Gastrocnemius medialis (tissue), 4 donors: Measurements from ENCODE around the gene MX1. TPM values are rescaled to one million over a fixed set of nuclear protein-coding genes. Genes with fewer than 3 reads are reported as not detected.

Source experiments
- ATAC-seq, 2 donors: fragments of 150-250 bp; one replicate each; pipeline ENCODE4 v1.9.1; 2016
- DNase-seq, 2 donors: peaks; one replicate each; pipeline ENCODE4 v3.0.0-alpha.2; 2019
- H3K27ac ChIP-seq, 4 donors: fragments of 200-600 bp; sonication (generic); 1 replicate in 1 of 4; 2 replicates in 3 of 4; pipeline ENCODE4 v1.5.1; 2016 to 2018; ENCODE audit warnings: mild to moderate bottlenecking in 2 of 4, moderate library complexity in 1 of 4
- H3K27me3 ChIP-seq, 3 donors: fragments of 200-600 bp; sonication (generic) in 2 of 3; 1 replicate in 1 of 3; 2 replicates in 2 of 3; pipeline versions ENCODE4 v1.5.1 to v1.6.0; 2016 to 2019; ENCODE audit warnings: mild to moderate bottlenecking in 1 of 3, moderate library complexity in 1 of 3
- H3K36me3 ChIP-seq, 2 donors: fragments of 200-600 bp; sonication (generic) in 1 of 2; one replicate each; pipeline ENCODE4 v1.5.1; 2017 to 2018
- H3K4me1 ChIP-seq, 2 donors: fragments of 200-600 bp; sonication (generic) in 1 of 2; one replicate each; pipeline ENCODE4 v1.5.1; 2016 to 2017; ENCODE audit warnings: mild to moderate bottlenecking in 2 of 2
- H3K4me3 ChIP-seq, 4 donors: fragments of 200-600 bp; sonication (generic) in 3 of 4; 1 replicate in 1 of 4; 2 replicates in 3 of 4; pipeline ENCODE4 v1.5.1; 2016 to 2019; ENCODE audit warnings: mild to moderate bottlenecking in 2 of 4
- H3K9me3 ChIP-seq, 3 donors: fragments of 200-600 bp; sonication (generic) in 2 of 3; 1 replicate in 1 of 3; 2 replicates in 2 of 3; pipeline ENCODE4 v1.5.1; 2016 to 2019
- POLR2A ChIP-seq, 2 donors: fragments of 450-650 bp; IDR thresholded peaks; one replicate each; pipeline ENCODE4 v1.6.1; 2017; ENCODE audit warnings: antibody characterized with exemption in 2 of 2, mild to moderate bottlenecking in 2 of 2, moderate library complexity in 2 of 2
- in situ Hi-C, 4 donors: fragments of 200-750 bp; cut with MboI; loops; one replicate each; pipeline versions ENCODE4 v1.15.0 to v1.8.0; 2017; ENCODE audit warnings: low sequenced_read_pairs in 4 of 4
- intact Hi-C: fragments of 100-400 bp; cut with DNase I; formaldehyde crosslinking; loops from one replicate; pipeline ENCODE4 v1.15.1; 2023; ENCODE audit warnings: low total_unique reads
- total RNA-seq, 4 donors: library from RNA; depleted of rRNA; stranded (reverse); fragments of >200 nt; gene quantifications; one replicate each; pipeline versions ENCODE4 v1.1.0 to v1.2.3, GENCODE V29; 2016
- TF ChIP-seq, protein P1 (sequence below), 5 experiments: fragments of 450-650 bp in 3 of 5; fragments of 200-600 bp in 2 of 5; sonication (generic) in 2 of 5; IDR thresholded peaks in 4 of 5; conservative IDR thresholded peaks in 1 of 5; 1 replicate in 4 of 5; 2 replicates in 1 of 5; pipeline ENCODE4 v1.5.1; 2016 to 2019; ENCODE audit warnings: antibody characterized with exemption in 5 of 5, mild to moderate bottlenecking in 3 of 5, moderate library complexity in 3 of 5

Gene MX1
- total RNA-seq, 4 donors from 2014 or later = 2.5 to 10.0 (median 5.7) TPM

DNA sequence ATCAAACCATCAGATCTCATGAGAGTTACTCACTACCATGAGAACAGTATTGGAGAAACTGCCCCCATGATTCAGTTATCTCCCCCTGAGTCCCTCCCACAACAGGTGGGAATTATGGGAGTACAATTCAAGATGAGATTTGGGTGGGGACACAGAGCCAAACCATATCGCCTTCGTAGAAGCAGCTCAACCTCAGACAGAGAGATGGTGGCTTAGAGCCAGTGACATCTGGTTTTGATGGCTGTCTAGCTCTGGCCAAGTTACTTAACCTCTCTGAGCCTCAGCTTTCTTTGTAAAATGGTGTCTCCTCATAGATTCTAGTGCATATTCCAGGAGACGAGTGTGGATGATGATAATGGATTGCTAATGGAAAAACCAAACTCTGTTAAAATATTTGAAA is 27.2 kb downstream of the MX1 start:
- DNase-seq = no peak
- ATAC-seq = no peak
- no peaks in the 10 kb centered on the region for H3K9me3 ChIP-seq
- TF ChIP-seq, protein P1, sequence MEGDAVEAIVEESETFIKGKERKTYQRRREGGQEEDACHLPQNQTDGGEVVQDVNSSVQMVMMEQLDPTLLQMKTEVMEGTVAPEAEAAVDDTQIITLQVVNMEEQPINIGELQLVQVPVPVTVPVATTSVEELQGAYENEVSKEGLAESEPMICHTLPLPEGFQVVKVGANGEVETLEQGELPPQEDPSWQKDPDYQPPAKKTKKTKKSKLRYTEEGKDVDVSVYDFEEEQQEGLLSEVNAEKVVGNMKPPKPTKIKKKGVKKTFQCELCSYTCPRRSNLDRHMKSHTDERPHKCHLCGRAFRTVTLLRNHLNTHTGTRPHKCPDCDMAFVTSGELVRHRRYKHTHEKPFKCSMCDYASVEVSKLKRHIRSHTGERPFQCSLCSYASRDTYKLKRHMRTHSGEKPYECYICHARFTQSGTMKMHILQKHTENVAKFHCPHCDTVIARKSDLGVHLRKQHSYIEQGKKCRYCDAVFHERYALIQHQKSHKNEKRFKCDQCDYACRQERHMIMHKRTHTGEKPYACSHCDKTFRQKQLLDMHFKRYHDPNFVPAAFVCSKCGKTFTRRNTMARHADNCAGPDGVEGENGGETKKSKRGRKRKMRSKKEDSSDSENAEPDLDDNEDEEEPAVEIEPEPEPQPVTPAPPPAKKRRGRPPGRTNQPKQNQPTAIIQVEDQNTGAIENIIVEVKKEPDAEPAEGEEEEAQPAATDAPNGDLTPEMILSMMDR (IDR thresholded peaks at IDR 0.05 in 4 of 5, conservative IDR thresholded peaks at IDR 0.05 in 1 of 5) = no peak
- no peak for TF ChIP-seq POLR2A (IDR thresholded peaks at IDR 0.05)
- intact Hi-C loops (no loop called here), in situ Hi-C loops (loop anchor here (5.0 to 25.0 kb wide), 4 partner anchors 141 to 341 kb away; partner anchors contain the start of gene FAM3B (in 1 of the 4))
- H3K4me3 ChIP-seq = no peak overlapping the region
- peaks cover 0 to 4% of the 10 kb centered on the region in 2 donors for H3K36me3 ChIP-seq
- no peak overlapping the region for H3K27ac ChIP-seq
- H3K4me1 ChIP-seq = no peaks in the 10 kb centered on the region
- H3K27me3 ChIP-seq = no peaks in the 10 kb centered on the region

DNA sequence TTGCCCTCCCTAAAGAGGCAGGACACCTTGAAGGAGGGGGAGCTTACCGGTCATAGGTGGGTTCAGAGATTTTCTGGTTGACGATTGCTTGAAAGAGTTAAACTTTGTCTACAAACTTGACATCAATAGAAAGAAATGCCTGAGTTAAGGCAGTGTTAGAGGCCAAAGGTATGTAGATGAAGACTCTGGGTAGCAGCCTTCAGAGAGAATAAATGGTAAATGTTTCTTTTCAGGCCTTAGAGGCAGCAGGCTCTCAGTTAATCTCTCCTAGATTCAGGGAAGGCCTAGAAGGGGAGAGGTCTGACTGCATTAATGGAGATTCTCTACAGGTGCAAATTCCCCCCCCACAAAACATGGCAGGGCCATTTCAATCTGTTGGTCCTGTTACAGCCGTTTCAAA is 27.7 kb downstream of the MX1 start:
- intact Hi-C loops (no loop called here), in situ Hi-C loops (loop anchor here (5.0 to 25.0 kb wide), 4 partner anchors 141 to 341 kb away; partner anchors contain the start of gene FAM3B (in 1 of the 4))
- Histone ChIP-seq H3K27ac (no peak overlapping the region), H3K36me3 (peaks cover 0 to 4% of the 10 kb centered on the region in 2 donors), H3K27me3 (no peaks in the 10 kb centered on the region), H3K4me3 (no peak overlapping the region), H3K9me3 (no peaks in the 10 kb centered on the region), H3K4me1 (no peaks in the 10 kb centered on the region)
- DNase-seq (no peak), ATAC-seq (no peak)
- no peak for TF ChIP-seq POLR2A (IDR thresholded peaks at IDR 0.05)
- TF ChIP-seq, protein P1 (IDR thresholded peaks at IDR 0.05 in 4 of 5, conservative IDR thresholded peaks at IDR 0.05 in 1 of 5) = no peak

DNA sequence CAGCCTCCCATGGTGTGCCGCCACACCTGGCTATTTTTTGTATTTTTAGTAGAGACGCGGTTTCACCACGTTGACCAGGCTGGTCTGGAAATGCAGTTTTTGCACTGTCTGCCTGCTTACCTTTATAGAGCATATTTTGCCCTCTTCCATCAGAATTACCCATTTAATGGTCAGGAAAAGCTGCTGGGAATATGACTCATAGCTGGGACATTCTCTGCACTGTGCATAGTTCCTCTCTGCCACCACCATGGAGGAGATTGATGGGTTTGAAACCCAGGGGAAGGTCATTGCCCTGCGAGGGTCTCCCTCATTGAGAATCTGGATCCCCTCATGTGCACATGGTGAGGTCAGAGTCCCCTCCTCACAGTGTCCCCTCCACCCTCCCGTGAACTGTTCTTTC is 32.1 kb downstream of the MX1 start:
- no peak for TF ChIP-seq POLR2A (IDR thresholded peaks at IDR 0.05)
- TF ChIP-seq, protein P1 (IDR thresholded peaks at IDR 0.05 in 4 of 5, conservative IDR thresholded peaks at IDR 0.05 in 1 of 5) = no peak
- Histone ChIP-seq H3K36me3 (no peaks in the 10 kb centered on the region), H3K27me3 (no peaks in the 10 kb centered on the region), H3K4me3 (no peak overlapping the region), H3K4me1 (no peaks in the 10 kb centered on the region), H3K27ac (no peak overlapping the region), H3K9me3 (no peaks in the 10 kb centered on the region)
- no peak for DNase-seq
- intact Hi-C loops = no loop called here
- in situ Hi-C loops = loop anchor here in 3 of 4 donors (10.0 to 25.0 kb wide), 3 partner anchors 146 to 346 kb away; partner anchors contain the start of gene FAM3B (in 1 of the 3)
- ATAC-seq = no peak

DNA sequence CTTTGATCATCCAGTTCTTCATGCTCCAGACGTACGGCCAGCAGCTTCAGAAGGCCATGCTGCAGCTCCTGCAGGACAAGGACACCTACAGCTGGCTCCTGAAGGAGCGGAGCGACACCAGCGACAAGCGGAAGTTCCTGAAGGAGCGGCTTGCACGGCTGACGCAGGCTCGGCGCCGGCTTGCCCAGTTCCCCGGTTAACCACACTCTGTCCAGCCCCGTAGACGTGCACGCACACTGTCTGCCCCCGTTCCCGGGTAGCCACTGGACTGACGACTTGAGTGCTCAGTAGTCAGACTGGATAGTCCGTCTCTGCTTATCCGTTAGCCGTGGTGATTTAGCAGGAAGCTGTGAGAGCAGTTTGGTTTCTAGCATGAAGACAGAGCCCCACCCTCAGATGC is 32.5 kb downstream of the MX1 start:
- H3K27me3 ChIP-seq = no peaks in the 10 kb centered on the region
- no peaks in the 10 kb centered on the region for H3K4me1 ChIP-seq
- in situ Hi-C loops (loop anchor here in 3 of 4 donors (10.0 to 25.0 kb wide), 3 partner anchors 146 to 346 kb away; partner anchors contain the start of gene FAM3B (in 1 of the 3)), intact Hi-C loops (no loop called here)
- H3K36me3 ChIP-seq = no peaks in the 10 kb centered on the region
- ATAC-seq = no peak
- TF ChIP-seq POLR2A (IDR thresholded peaks at IDR 0.05) = no peak
- TF ChIP-seq, protein P1 (IDR thresholded peaks at IDR 0.05 in 4 of 5, conservative IDR thresholded peaks at IDR 0.05 in 1 of 5) = no peak
- H3K4me3 ChIP-seq = no peak overlapping the region
- no peaks in the 10 kb centered on the region for H3K9me3 ChIP-seq
- DNase-seq = no peak
- no peak overlapping the region for H3K27ac ChIP-seq
